ENCODE data around the gene LPAR2. TPM values are rescaled to one million over a fixed set of nuclear protein-coding genes. Genes with fewer than 3 reads are reported as not detected.

The LPAR2 gene
- total and polyA plus RNA-seq, 2 of the 13 experiments (the other 11 are each of a cell fraction or from before 2014, with no cell fraction given) = 0.86 to 3.6 TPM

DNA sequence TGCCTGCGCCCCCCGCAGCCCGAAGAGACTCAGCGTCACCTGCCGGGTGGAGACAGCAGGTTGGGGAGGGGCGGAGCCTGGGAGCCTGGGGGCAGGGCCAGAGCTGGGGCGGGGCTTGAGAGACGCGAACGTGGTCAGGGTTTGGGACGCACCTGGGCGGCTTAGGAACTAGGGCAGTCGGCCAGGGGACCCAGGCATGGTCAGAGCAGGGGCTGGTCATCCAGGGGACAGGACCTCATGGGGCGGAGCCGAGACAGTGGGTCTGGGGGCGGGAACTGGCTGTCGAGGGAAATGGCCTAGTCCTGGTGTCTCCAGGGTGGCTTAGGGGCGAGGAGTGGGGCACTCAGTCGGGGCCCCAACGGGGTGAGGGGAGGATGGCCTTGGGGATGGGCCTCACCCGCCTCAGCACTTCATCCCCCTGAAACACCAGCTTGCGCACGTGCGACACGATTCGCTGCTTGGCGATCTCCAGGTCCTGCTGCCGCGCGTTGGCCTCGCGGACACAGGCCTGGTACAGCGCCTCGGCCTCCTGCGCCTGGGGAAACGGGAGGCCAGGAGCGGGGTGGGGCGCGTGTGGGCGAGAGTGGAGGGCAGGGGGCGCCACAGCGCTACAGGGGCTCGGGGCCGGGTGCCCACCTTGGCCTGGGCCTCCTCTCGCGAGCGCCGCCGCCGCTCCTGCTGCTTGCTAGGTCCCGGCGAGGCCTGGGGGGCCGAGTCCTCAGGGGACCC is 9.7 kb upstream of the LPAR2 start:
- in situ Hi-C loops (cut with HindIII; ENCODE audit: extremely low pct_ligation_motif_present, low pct_unique_long_range_greater_than_20kb) (no loop called here), intact Hi-C loops (cut with micrococcal nuclease; ENCODE audit: unreplicated experiment) (no loop called here)
- DNase-seq (ENCODE audit: low spot score) (no peak), FAIRE-seq (no peak), ATAC-seq (no peak)
- TF ChIP-seq NR2F6 (IDR thresholded peaks at IDR 0.05) (no peak), NR2F6 (CRISPR knock-in tag; IDR thresholded peaks at IDR 0.05) (no peak), FLYWCH1 (CRISPR knock-in tag; IDR thresholded peaks at IDR 0.05) (no peak), XRCC5 (optimal IDR thresholded peaks at IDR 0.05; ENCODE audit: low read length) (no peak), SUZ12 (IDR thresholded peaks at IDR 0.05; ENCODE audit: low read depth, low read length) (no peak), ZSCAN20 (CRISPR knock-in tag; IDR thresholded peaks at IDR 0.05; ENCODE audit: borderline replicate concordance) (no peak), NFIB (CRISPR knock-in tag; IDR thresholded peaks at IDR 0.05; ENCODE audit: borderline replicate concordance) (no peak), GATAD1 (CRISPR knock-in tag; IDR thresholded peaks at IDR 0.05) (no peak), PCBP2 (optimal IDR thresholded peaks at IDR 0.05; ENCODE audit: low read depth, low read length, poor library complexity, severe bottlenecking) (no peak), ZNF251 (CRISPR knock-in tag; IDR thresholded peaks at IDR 0.05) (no peak), ZNF33B (CRISPR knock-in tag; IDR thresholded peaks at IDR 0.05) (no peak), ZNF770 (CRISPR knock-in tag; IDR thresholded peaks at IDR 0.05) (no peak), ZNF713 (CRISPR knock-in tag; IDR thresholded peaks at IDR 0.05) (no peak), ETV5 (CRISPR knock-in tag; IDR thresholded peaks at IDR 0.05; ENCODE audit: borderline replicate concordance) (no peak)
- TF ChIP-seq, protein P1, sequence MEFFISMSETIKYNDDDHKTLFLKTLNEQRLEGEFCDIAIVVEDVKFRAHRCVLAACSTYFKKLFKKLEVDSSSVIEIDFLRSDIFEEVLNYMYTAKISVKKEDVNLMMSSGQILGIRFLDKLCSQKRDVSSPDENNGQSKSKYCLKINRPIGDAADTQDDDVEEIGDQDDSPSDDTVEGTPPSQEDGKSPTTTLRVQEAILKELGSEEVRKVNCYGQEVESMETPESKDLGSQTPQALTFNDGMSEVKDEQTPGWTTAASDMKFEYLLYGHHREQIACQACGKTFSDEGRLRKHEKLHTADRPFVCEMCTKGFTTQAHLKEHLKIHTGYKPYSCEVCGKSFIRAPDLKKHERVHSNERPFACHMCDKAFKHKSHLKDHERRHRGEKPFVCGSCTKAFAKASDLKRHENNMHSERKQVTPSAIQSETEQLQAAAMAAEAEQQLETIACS (CRISPR knock-in tag; IDR thresholded peaks at IDR 0.05) = no peak
- TF ChIP-seq, protein P2, sequence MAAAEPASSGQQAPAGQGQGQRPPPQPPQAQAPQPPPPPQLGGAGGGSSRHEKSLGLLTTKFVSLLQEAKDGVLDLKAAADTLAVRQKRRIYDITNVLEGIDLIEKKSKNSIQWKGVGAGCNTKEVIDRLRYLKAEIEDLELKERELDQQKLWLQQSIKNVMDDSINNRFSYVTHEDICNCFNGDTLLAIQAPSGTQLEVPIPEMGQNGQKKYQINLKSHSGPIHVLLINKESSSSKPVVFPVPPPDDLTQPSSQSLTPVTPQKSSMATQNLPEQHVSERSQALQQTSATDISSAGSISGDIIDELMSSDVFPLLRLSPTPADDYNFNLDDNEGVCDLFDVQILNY (CRISPR knock-in tag; conservative IDR thresholded peaks at IDR 0.05) = no peak
- BruUV-seq (replicated peaks) = no TSS peak
- CTCF ChIA-PET (ENCODE audit: low intra/inter-chr PET ratio, low total read pairs) = no interaction called here
- H3K27me3 ChIP-seq (ENCODE audit: control insufficient read depth in 1 of 2, insufficient read depth in 2 of 2, low read length in 2 of 2) = no peaks in the 10 kb centered on the region
- H3K9me3 ChIP-seq (ENCODE audit: low read length) = no peaks in the 10 kb centered on the region
- H3K4me3 ChIP-seq (replicated peaks in 1 of 3; ENCODE audit: insufficient read depth in 1 of 3, low read depth in 2 of 3, low read length in 3 of 3) = no peak overlapping the region
- POLR2A ChIA-PET = no interaction called here
- no peak overlapping the region for H2AFZ ChIP-seq (ENCODE audit: low read length)
- H3K79me2 ChIP-seq (ENCODE audit: insufficient read depth, low read length) = no peaks in the 10 kb centered on the region
- H4K20me1 ChIP-seq (ENCODE audit: insufficient read depth, low read length) = no peaks in the 10 kb centered on the region
- no peak overlapping the region for H3K4me2 ChIP-seq (ENCODE audit: low read depth, low read length)
- H3K36me3 ChIP-seq (replicated peaks in 1 of 2; ENCODE audit: control insufficient read depth in 1 of 2, insufficient read depth in 2 of 2, low read length in 2 of 2) = no peaks in the 10 kb centered on the region
- H3K9ac ChIP-seq (ENCODE audit: insufficient read depth, low read depth, low read length) = no peak overlapping the region
- 95% methylated on average over 46 of the region's 53 CpGs for WGBS (ENCODE audit: low lambda C conversion rate)
- no peaks in the 10 kb centered on the region for H3K4me1 ChIP-seq (ENCODE audit: insufficient read depth, low read length)
- H3K27ac ChIP-seq (ENCODE audit: extremely low read length, insufficient read depth, low read length) = no peak overlapping the region

Data from HepG2 (cell line).